B cell (primary cell): ENCODE measurements around the gene CD79A. TPM values are rescaled to one million over a fixed set of nuclear protein-coding genes. Genes with fewer than 3 reads are reported as not detected.

ENCODE experiments used
- ATAC-seq: fragments of 200-7000 bp; cut with Tn5 transposase; one replicate; pipeline ENCODE4 v1.10.0; 2021; ENCODE audit warnings: low read depth, mild to moderate bottlenecking, moderate number of reproducible peaks, moderate library complexity
- CTCF ChIA-PET: fragments of 350-600 bp; sonication (Branson Sonifier 250); formaldehyde crosslinking; loops from one replicate; lab custom pipeline; 2021; ENCODE audit warnings: antibody characterized with exemption, inconsistent platforms; lab: Charles Lee
- POLR2A ChIA-PET: fragments of 350-600 bp; sonication (Branson Sonifier 250); formaldehyde crosslinking; loops from one replicate; lab custom pipeline; 2021; ENCODE audit warnings: antibody characterized with exemption; lab: Charles Lee
- DNase-seq: peaks from one replicate; pipeline ENCODE4 v3.0.0; 2013
- H2AFZ ChIP-seq: 2 replicates; pipeline ENCODE4 v1.6.1; 2012; ENCODE audit warnings: mild to moderate bottlenecking, low read depth, low read length; ENCODE audit not compliant: insufficient read depth, poor library complexity, severe bottlenecking
- H3K27ac ChIP-seq, 2 donors: 1 replicate in 1 of 2; 2 replicates in 1 of 2; pipeline ENCODE4 v1.5.1; 2012 to 2013; ENCODE audit warnings: low read length in 2 of 2, mild to moderate bottlenecking in 2 of 2, moderate library complexity in 1 of 2
- H3K27me3 ChIP-seq, 4 experiments: fragments of 200-600 bp in 1 of 4; sonication (generic) in 1 of 4; replicated peaks in 1 of 4; 1 replicate in 2 of 4; 2 replicates in 2 of 4; pipeline versions ENCODE4 v1.6.1 to v1.7.0; 2013 to 2016; ENCODE audit warnings: low read length in 3 of 4, mild to moderate bottlenecking in 2 of 4, mixed read lengths in 1 of 4, moderate library complexity in 1 of 4; ENCODE audit not compliant: insufficient read depth in 4 of 4, control insufficient read depth in 3 of 4; ENCODE audit errors: control extremely low read depth in 1 of 4
- H3K36me3 ChIP-seq, 2 experiments: replicated peaks in 1 of 2; 1 replicate in 1 of 2; 2 replicates in 1 of 2; pipeline versions ENCODE4 v1.6.1 to v1.7.1; 2013; ENCODE audit warnings: low read length in 1 of 2; ENCODE audit not compliant: insufficient read depth in 2 of 2, control insufficient read depth in 1 of 2; ENCODE audit errors: control extremely low read depth in 1 of 2, extremely low read depth in 1 of 2
- H3K4me1 ChIP-seq, 2 donors: fragments of 200-600 bp in 1 of 2; sonication (generic) in 1 of 2; 1 replicate in 1 of 2; 2 replicates in 1 of 2; pipeline versions ENCODE4 v1.5.1 to v1.6.1; 2013 to 2017; ENCODE audit warnings: low read length in 2 of 2; ENCODE audit not compliant: control insufficient read depth in 2 of 2, insufficient read depth in 2 of 2
- H3K4me2 ChIP-seq: replicated peaks from 2 replicates; pipeline ENCODE3; 2012; ENCODE audit warnings: mild to moderate bottlenecking, low read depth, low read length; ENCODE audit not compliant: poor library complexity, severe bottlenecking
- H3K4me3 ChIP-seq, 5 experiments: fragments of 200-600 bp in 1 of 5; sonication (generic) in 1 of 5; 1 replicate in 3 of 5; 2 replicates in 2 of 5; pipeline versions ENCODE4 v1.5.1 to v1.7.0; 2011 to 2016; ENCODE audit warnings: low read length in 4 of 5, mild to moderate bottlenecking in 4 of 5, low read depth in 2 of 5, control low read depth in 1 of 5, moderate library complexity in 1 of 5; ENCODE audit not compliant: insufficient read depth in 1 of 5; ENCODE audit errors: control extremely low read depth in 1 of 5, extremely low read depth in 1 of 5
- H3K79me2 ChIP-seq: fragments of 200-600 bp; sonication (generic); one replicate; pipeline ENCODE4 v1.6.0; 2016; ENCODE audit warnings: low read length; ENCODE audit not compliant: control insufficient read depth, insufficient read depth
- H3K9ac ChIP-seq: fragments of 200-600 bp; sonication (generic); 2 replicates; pipeline ENCODE4 v1.6.1; 2017; ENCODE audit warnings: mild to moderate bottlenecking, low read length, moderate library complexity
- H3K9me3 ChIP-seq, 3 donors: one replicate each; pipeline versions ENCODE4 v1.6.1 to v1.7.1; 2013; ENCODE audit warnings: low read length in 2 of 3; ENCODE audit not compliant: control insufficient read depth in 2 of 3, insufficient read depth in 1 of 3; ENCODE audit errors: control extremely low read depth in 1 of 3
- H4K20me1 ChIP-seq: 2 replicates; pipeline ENCODE4 v1.6.0; 2012; ENCODE audit warnings: mild to moderate bottlenecking, low read length; ENCODE audit not compliant: insufficient read depth, control insufficient read depth, poor library complexity, severe bottlenecking
- H3K27ac Mint-ChIP-seq: one replicate; pipeline ENCODE4 v1.8.0; 2021; ENCODE audit warnings: mixed read lengths
- H3K27me3 Mint-ChIP-seq: one replicate; pipeline ENCODE4 v1.8.0; 2021; ENCODE audit warnings: mixed read lengths
- H3K4me1 Mint-ChIP-seq: one replicate; pipeline ENCODE4 v1.8.0; 2021; ENCODE audit warnings: mixed read lengths
- H3K4me3 Mint-ChIP-seq: one replicate; pipeline ENCODE4 v1.8.0; 2021; ENCODE audit warnings: mixed read lengths
- H3K9me3 Mint-ChIP-seq: one replicate; pipeline ENCODE4 v1.8.0; 2022; ENCODE audit warnings: mixed read lengths; ENCODE audit not compliant: insufficient read depth
- CTCF ChIP-seq: fragments of 200-600 bp; IDR thresholded peaks from one replicate; pipeline ENCODE4 v1.8.0; 2022; ENCODE audit warnings: antibody characterized with exemption, mild to moderate bottlenecking
- EZH2 ChIP-seq: IDR thresholded peaks from 2 replicates; pipeline ENCODE4 v1.6.1; 2012; ENCODE audit warnings: borderline replicate concordance, low read depth, mild to moderate bottlenecking, moderate library complexity, low read length; ENCODE audit not compliant: insufficient read depth, poor library complexity, severe bottlenecking
- WGBS: methylation state at CpG from one replicate; pipeline ENCODE4 v1.1.5; 2013; ENCODE audit warnings: missing lambda C conversion rate; ENCODE audit not compliant: insufficient coverage; 5-methylcytosine and 5-hydroxymethylcytosine counted together
- intact Hi-C: fragments of 100-400 bp; cut with micrococcal nuclease; formaldehyde crosslinking; loops from one replicate; pipeline ENCODE4 v1.10.0; 2022
- polyA plus RNA-seq: library from polyadenylated mRNA; depleted of rRNA; stranded (reverse); fragments of >200 nt; gene quantifications from 2 replicates; pipeline ENCODE4 v1.2.3, GENCODE V29; 2012
- total RNA-seq, 2 donors: library from RNA; stranded (reverse); fragments of 120-200 nt in 1 of 2; gene quantifications; 1 replicate in 1 of 2; 2 replicates in 1 of 2; pipeline versions ENCODE4 v1.2.3 to v1.2.4, GENCODE V29; 2013 to 2022

The CD79A gene
- total and polyA plus RNA-seq, 2 donors (not counting 1 experiment from before 2014, with no cell fraction given): 1,280 to 1,471 TPM

- Histone ChIP-seq H3K9me3 (no peaks in the 10 kb centered on the region), H3K27ac (peak overlapping the region in 1 of 2 donors; percentile 94), H3K4me1 (peaks cover 42 to 65% of the 10 kb centered on the region in 2 donors), H4K20me1 (peaks cover 68% of the 10 kb centered on the region), H3K9ac (no peak overlapping the region), H3K36me3 (peaks cover 2 to 55% of the 10 kb centered on the region in 2 experiments), H3K27me3 (no peaks in the 10 kb centered on the region), H3K4me3 (no peak overlapping the region), H2AFZ (no peak overlapping the region), H3K4me2 (peak overlapping the region; percentile 94), H3K79me2 (peaks cover 73% of the 10 kb centered on the region)
- no peaks in the 10 kb centered on the region for H3K27me3 Mint-ChIP-seq
- TF ChIP-seq CTCF (no peak), EZH2 (no peak)
- no peaks in the 10 kb centered on the region for H3K9me3 Mint-ChIP-seq
- peaks cover 55% of the 10 kb centered on the region for H3K4me1 Mint-ChIP-seq
- H3K27ac Mint-ChIP-seq: peak overlapping the region; percentile 50
- ATAC-seq (no peak), DNase-seq (no peak)
- WGBS: no CpG with 5 or more reads among the region's 2 CpGs
- intact Hi-C loops: no loop called here
- POLR2A ChIA-PET: interaction anchor here (1.1 to 1.4 kb wide), 2 partner anchors 11 to 82 kb away, joined by 3 to 4 read pairs; no protein-coding TSS in a partner anchor
- peak overlapping the region; percentile 24 for H3K4me3 Mint-ChIP-seq
- CTCF ChIA-PET: interaction anchor here (0.7 to 17.0 kb wide), 8 partner anchors 11 to 86 kb away, joined by 3 to 331 read pairs (median 4); no protein-coding TSS in a partner anchor
Measured at GRCh38 chr19:41862445-41862986, 14.6 kb upstream of the CD79A start.
